WTC11 (cell line): ENCODE data around the gene KIDINS220.

Experiments
- ATF2 ChIP-seq: sonication (generic); formaldehyde crosslinking; IDR thresholded peaks from 2 replicates; pipeline ENCODE4 v1.8.1; 2022; ENCODE audit warnings: low read depth, missing genetic modification reagents, borderline replicate concordance
- CBFB ChIP-seq: sonication (generic); formaldehyde crosslinking; IDR thresholded peaks from 2 replicates; pipeline ENCODE4 v1.8.1; 2022; ENCODE audit warnings: mild to moderate bottlenecking, low read depth, missing genetic modification reagents
- E2F5 ChIP-seq: sonication (generic); formaldehyde crosslinking; IDR thresholded peaks from 2 replicates; pipeline ENCODE4 v1.8.1; 2022; ENCODE audit warnings: mild to moderate bottlenecking, moderate library complexity, missing genetic modification reagents
- ELF4 ChIP-seq: sonication (generic); formaldehyde crosslinking; IDR thresholded peaks from 2 replicates; pipeline ENCODE4 v1.8.1; 2022; ENCODE audit warnings: low read depth, mild to moderate bottlenecking, moderate library complexity, missing genetic modification reagents
- KAT7 ChIP-seq: sonication (generic); formaldehyde crosslinking; IDR thresholded peaks from 2 replicates; pipeline ENCODE4 v1.8.1; 2023; ENCODE audit warnings: missing genetic modification reagents, mild to moderate bottlenecking, borderline replicate concordance
- NFYB ChIP-seq: sonication (generic); formaldehyde crosslinking; conservative IDR thresholded peaks from 2 replicates; pipeline ENCODE4 v1.8.0; 2022; ENCODE audit warnings: low read depth, missing genetic modification reagents
- NR1H2 ChIP-seq: sonication (generic); formaldehyde crosslinking; IDR thresholded peaks from 2 replicates; pipeline ENCODE4 v1.9.0; 2021; ENCODE audit warnings: mild to moderate bottlenecking, moderate library complexity, missing genetic modification reagents
- PRRX2 ChIP-seq: fragments of 250-450 bp; sonication (Bioruptor Pico); IDR thresholded peaks from 2 replicates; pipeline ENCODE4 v1.8.0; 2021; ENCODE audit warnings: mild to moderate bottlenecking
- STAT6 ChIP-seq: sonication (generic); formaldehyde crosslinking; conservative IDR thresholded peaks from 2 replicates; pipeline ENCODE4 v1.8.1; 2023; ENCODE audit warnings: mild to moderate bottlenecking, low read depth, missing genetic modification reagents, moderate library complexity
- ZBTB21 ChIP-seq: sonication (generic); formaldehyde crosslinking; IDR thresholded peaks from 2 replicates; pipeline ENCODE4 v1.8.1; 2023; ENCODE audit warnings: mild to moderate bottlenecking, missing genetic modification reagents, borderline replicate concordance
- ZNF263 ChIP-seq: sonication (generic); formaldehyde crosslinking; IDR thresholded peaks from 2 replicates; pipeline ENCODE4 v1.8.1; 2022; ENCODE audit warnings: low read depth, mild to moderate bottlenecking, moderate library complexity, missing genetic modification reagents
- ZNF423 ChIP-seq: fragments of 250-450 bp; sonication (Bioruptor Pico); IDR thresholded peaks from 2 replicates; pipeline ENCODE4 v2.1.2; 2022; ENCODE audit warnings: mild to moderate bottlenecking, moderate library complexity
- ZSCAN18 ChIP-seq: fragments of 250-450 bp; sonication (Bioruptor Pico); IDR thresholded peaks from 2 replicates; pipeline ENCODE4 v2.1.2; 2022; ENCODE audit warnings: mild to moderate bottlenecking, moderate library complexity
- TF ChIP-seq, protein P1 (sequence below): fragments of 200-600 bp; IDR thresholded peaks from 2 replicates; pipeline ENCODE4 v1.8.0; 2022; ENCODE audit warnings: antibody characterized with exemption

DNA sequence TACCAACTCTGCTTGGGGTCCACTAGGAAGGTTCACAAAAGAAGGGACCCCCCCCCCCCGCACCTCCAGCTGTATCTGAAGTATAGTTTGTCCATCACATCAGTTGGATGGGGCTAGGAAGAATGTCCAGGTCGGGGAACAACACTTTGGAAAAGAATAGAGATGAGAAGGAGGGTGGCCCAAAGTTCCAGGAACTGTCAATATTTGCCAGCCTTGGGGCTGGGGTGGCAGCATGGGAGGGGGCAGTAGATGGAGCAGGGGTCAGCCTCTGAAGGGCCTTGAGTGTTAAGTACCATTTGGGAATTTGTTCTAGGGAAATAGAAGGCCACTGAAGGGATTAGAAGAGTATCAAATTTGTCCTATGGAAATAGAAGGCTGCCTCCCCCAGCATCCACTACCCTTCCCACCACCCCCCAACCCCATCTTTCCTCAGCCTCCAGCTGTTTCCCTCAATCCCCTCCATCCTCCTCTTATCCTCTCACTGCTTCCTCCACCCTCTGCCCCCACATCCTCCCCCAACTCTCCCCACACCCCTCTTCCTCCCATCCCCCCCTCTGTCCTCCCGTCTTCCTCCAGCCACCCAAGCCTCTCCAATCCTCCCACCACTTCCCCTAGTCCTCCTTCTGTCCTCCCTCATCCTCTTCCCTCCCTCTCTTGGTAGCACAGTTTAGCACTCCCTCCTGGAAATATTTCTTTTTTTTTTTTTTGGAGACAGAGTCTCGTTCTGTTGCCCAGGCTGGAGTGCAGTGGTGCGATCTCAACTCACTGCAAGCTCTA lies 2.0 kb upstream of the KIDINS220 start:
- TF ChIP-seq STAT6 (no peak), ZNF423 (CRISPR knock-in tag) (no peak), KAT7 (no peak), ZNF263 (CRISPR knock-in tag) (no peak), NFYB (CRISPR knock-in tag) (no peak), E2F5 (CRISPR knock-in tag) (no peak), ZBTB21 (CRISPR knock-in tag) (no peak), ELF4 (CRISPR knock-in tag) (no peak), PRRX2 (CRISPR knock-in tag) (no peak), CBFB (CRISPR knock-in tag) (no peak), ATF2 (CRISPR knock-in tag) (no peak), NR1H2 (CRISPR knock-in tag) (no peak), ZSCAN18 (CRISPR knock-in tag) (no peak)
- TF ChIP-seq, protein P1, sequence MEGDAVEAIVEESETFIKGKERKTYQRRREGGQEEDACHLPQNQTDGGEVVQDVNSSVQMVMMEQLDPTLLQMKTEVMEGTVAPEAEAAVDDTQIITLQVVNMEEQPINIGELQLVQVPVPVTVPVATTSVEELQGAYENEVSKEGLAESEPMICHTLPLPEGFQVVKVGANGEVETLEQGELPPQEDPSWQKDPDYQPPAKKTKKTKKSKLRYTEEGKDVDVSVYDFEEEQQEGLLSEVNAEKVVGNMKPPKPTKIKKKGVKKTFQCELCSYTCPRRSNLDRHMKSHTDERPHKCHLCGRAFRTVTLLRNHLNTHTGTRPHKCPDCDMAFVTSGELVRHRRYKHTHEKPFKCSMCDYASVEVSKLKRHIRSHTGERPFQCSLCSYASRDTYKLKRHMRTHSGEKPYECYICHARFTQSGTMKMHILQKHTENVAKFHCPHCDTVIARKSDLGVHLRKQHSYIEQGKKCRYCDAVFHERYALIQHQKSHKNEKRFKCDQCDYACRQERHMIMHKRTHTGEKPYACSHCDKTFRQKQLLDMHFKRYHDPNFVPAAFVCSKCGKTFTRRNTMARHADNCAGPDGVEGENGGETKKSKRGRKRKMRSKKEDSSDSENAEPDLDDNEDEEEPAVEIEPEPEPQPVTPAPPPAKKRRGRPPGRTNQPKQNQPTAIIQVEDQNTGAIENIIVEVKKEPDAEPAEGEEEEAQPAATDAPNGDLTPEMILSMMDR, result no peak
